Stomach (tissue), 9 donors: ENCODE results near the gene ATP5MC3. TPM values are rescaled to one million over a fixed set of nuclear protein-coding genes. Genes with fewer than 3 reads are reported as not detected.

Experiments used
- DNase-seq, 2 donors: peaks; one replicate each; pipeline versions ENCODE4 v3.0.0 to v3.0.0-alpha.2; 2013 to 2019
- H3K27ac ChIP-seq, 5 donors: fragments of 200-600 bp in 4 of 5; sonication (generic) in 4 of 5; one replicate each; pipeline ENCODE4 v1.5.1; 2013 to 2019; ENCODE audit warnings: mild to moderate bottlenecking in 1 of 5, moderate library complexity in 1 of 5
- H3K27me3 ChIP-seq, 3 donors: fragments of 200-600 bp; sonication (generic); one replicate each; pipeline ENCODE4 v1.5.1; 2017 to 2019; ENCODE audit warnings: mixed run types in 1 of 3
- H3K36me3 ChIP-seq, 4 donors: fragments of 200-600 bp; sonication (generic); 1 replicate in 3 of 4; 2 replicates in 1 of 4; pipeline ENCODE4 v1.5.1; 2016 to 2019
- H3K4me1 ChIP-seq, 4 donors: fragments of 200-600 bp; sonication (generic); one replicate each; pipeline ENCODE4 v1.5.1; 2016 to 2019
- H3K4me3 ChIP-seq, 4 donors: fragments of 200-600 bp; sonication (generic) in 3 of 4; one replicate each; pipeline ENCODE4 v1.5.1; 2016 to 2019; ENCODE audit warnings: mild to moderate bottlenecking in 1 of 4
- H3K9me3 ChIP-seq, 4 donors: fragments of 200-600 bp; sonication (generic); one replicate each; pipeline ENCODE4 v1.5.1; 2016 to 2019
- EP300 ChIP-seq: sonication (generic); formaldehyde crosslinking; IDR thresholded peaks from one replicate; pipeline ENCODE4 v1.6.1; 2017; ENCODE audit warnings: antibody characterized with exemption
- POLR2A ChIP-seq, 4 donors: fragments of 450-650 bp; IDR thresholded peaks; one replicate each; pipeline ENCODE4 v1.6.1; 2016; ENCODE audit warnings: antibody characterized with exemption in 4 of 4, control low read depth in 2 of 4, mild to moderate bottlenecking in 1 of 4, moderate library complexity in 1 of 4
- POLR2AphosphoS5 ChIP-seq, 3 donors: sonication (generic); formaldehyde crosslinking; IDR thresholded peaks; one replicate each; pipeline ENCODE4 v1.6.1; 2016; ENCODE audit warnings: antibody characterized with exemption in 3 of 3
- WGBS, 5 donors: extraction: QIAGEN DNeasy Blood & Tissue Kit in 3 of 5; methylation state at CpG; one replicate each; pipeline versions ENCODE4 v1.1.5 to v1.1.7; 2013 to 2018; 5-methylcytosine and 5-hydroxymethylcytosine counted together
- intact Hi-C: fragments of 100-400 bp; cut with DNase I; formaldehyde crosslinking; loops from one replicate; pipeline ENCODE4 v1.15.1; 2023; ENCODE audit warnings: low total_unique reads
- polyA plus RNA-seq, 3 donors: library from polyadenylated mRNA; stranded (reverse); fragments of 200-250 nt; gene quantifications; one replicate each; pipeline ENCODE4 v1.2.3, GENCODE V29; 2013
- total RNA-seq, 5 donors: library from RNA; depleted of rRNA; stranded (reverse); fragments of >200 nt; gene quantifications; one replicate each; pipeline versions ENCODE4 v1.1.0 to v1.2.3, GENCODE V29; 2014 to 2016
- TF ChIP-seq, protein P1 (sequence below), 7 experiments: fragments of 450-650 bp in 4 of 7; fragments of 200-600 bp in 3 of 7; sonication (generic) in 3 of 7; IDR thresholded peaks; one replicate each; pipeline ENCODE4 v1.5.1; 2016 to 2019; ENCODE audit warnings: antibody characterized with exemption in 7 of 7, control low read depth in 2 of 7, mild to moderate bottlenecking in 1 of 7
- donor health status: healthy with polysubstance abuse.
- donor health status: Bipolar disorder and iron deficiency.
- donor health status: healthy.

Gene ATP5MC3
- total and polyA plus RNA-seq, 8 donors, result 39.4 to 383 (median 141) TPM

DNA sequence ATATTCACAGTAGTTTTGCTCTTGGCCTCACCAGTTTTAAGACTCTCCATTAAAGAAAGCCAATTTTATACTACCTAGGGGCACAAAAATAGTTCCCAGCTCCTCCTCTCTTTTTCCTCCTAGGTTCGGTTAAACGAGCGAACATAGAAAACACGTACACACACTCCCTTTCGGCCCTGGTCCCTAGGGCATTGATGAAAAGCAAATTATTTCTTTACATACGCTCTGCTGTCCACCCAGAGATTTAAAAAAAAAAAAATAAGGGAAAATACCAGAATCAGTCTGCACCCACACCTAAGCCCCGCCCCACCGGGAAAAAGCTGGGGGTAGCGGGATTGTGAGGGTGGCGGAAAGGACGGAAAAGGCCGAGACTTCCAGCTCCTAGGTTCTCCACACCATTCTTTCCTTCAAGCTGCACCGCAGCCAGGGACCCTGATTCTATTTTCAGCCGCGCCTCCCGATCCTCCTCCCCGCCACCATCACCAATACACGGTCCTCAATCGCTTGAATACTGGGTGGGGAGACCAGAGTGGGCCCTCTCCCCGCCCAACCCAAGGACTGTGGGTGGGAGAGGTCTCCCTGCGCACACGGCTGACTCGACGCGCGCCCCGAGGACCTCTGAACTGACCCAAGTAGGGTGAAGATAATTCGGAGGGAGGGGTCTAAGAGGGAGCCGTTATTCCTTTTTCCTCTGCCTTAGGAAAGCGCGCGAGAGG is 14.3 kb downstream of the ATP5MC3 start:
- Histone ChIP-seq H3K27me3 (no peaks in the 10 kb centered on the region), H3K27ac (peak overlapping the region; percentile 70 to 94 (median 93)), H3K4me3 (peak overlapping the region; percentile 65 to 99 (median 93)), H3K4me1 (peaks cover 9 to 38% (median 22%) of the 10 kb centered on the region in 4 donors), H3K36me3 (no peaks in the 10 kb centered on the region), H3K9me3 (no peaks in the 10 kb centered on the region)
- 0 to 1% (median 0%) methylated on average over 29 to 32 of the region's 32 CpGs for WGBS, 5 donors
- DNase-seq, result no peak
- TF ChIP-seq EP300, result no peak
- TF ChIP-seq, protein P1, sequence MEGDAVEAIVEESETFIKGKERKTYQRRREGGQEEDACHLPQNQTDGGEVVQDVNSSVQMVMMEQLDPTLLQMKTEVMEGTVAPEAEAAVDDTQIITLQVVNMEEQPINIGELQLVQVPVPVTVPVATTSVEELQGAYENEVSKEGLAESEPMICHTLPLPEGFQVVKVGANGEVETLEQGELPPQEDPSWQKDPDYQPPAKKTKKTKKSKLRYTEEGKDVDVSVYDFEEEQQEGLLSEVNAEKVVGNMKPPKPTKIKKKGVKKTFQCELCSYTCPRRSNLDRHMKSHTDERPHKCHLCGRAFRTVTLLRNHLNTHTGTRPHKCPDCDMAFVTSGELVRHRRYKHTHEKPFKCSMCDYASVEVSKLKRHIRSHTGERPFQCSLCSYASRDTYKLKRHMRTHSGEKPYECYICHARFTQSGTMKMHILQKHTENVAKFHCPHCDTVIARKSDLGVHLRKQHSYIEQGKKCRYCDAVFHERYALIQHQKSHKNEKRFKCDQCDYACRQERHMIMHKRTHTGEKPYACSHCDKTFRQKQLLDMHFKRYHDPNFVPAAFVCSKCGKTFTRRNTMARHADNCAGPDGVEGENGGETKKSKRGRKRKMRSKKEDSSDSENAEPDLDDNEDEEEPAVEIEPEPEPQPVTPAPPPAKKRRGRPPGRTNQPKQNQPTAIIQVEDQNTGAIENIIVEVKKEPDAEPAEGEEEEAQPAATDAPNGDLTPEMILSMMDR (IDR thresholded peaks at IDR 0.05), result no peak
- no peak for TF ChIP-seq POLR2AphosphoS5 (IDR thresholded peaks at IDR 0.05)
- intact Hi-C loops, result no loop called here

DNA sequence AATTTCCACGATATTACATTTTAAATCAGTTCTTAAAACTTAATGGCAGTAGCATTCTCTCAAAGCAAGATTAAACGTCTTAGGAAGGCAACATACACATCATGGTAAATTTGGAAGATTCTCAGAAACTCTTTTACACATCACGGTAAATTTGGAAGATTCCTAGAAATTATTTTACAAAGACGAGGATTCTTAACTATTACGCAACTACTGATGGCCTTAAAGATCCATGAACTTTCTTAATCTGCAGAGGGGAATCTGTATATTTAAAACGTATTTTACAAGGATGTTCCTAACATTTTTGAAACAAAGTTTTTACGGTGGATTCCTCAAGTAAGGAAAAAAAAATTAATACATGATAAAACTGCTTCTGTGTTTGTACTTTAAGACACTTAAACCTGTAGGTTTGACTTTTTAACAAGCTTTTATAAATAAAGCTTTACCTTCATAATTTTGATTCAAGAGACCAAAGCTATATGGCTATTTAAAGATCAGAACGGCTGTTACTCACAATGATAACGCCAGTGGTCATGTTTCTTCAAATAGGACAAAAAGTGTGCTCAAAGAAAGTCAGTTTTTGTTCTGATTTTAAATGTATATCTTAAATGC is 15.2 kb downstream of the ATP5MC3 start:
- H3K27ac ChIP-seq, result peak overlapping the region in 2 of 5 donors; percentile 93 to 94
- H3K36me3 ChIP-seq, result no peaks in the 10 kb centered on the region
- DNase-seq, result no peak
- intact Hi-C loops, result no loop called here
- no peaks in the 10 kb centered on the region for H3K9me3 ChIP-seq
- H3K4me1 ChIP-seq, result peaks cover 9 to 38% (median 22%) of the 10 kb centered on the region in 4 donors
- H3K4me3 ChIP-seq, result peak overlapping the region in 2 of 4 donors; percentile 93 to 99
- WGBS, 5 donors, result 46 to 53% (median 51%) methylated on average over 9 of the region's 9 CpGs
- H3K27me3 ChIP-seq, result no peaks in the 10 kb centered on the region
- TF ChIP-seq POLR2A (IDR thresholded peaks at IDR 0.05), result no peak
- no peak for TF ChIP-seq POLR2AphosphoS5 (IDR thresholded peaks at IDR 0.05)
- TF ChIP-seq EP300, result no peak
- TF ChIP-seq, protein P1 (IDR thresholded peaks at IDR 0.05), result no peak

- Histone ChIP-seq H3K36me3 (no peaks in the 10 kb centered on the region), H3K27ac (no peak overlapping the region), H3K27me3 (no peaks in the 10 kb centered on the region), H3K4me3 (no peak overlapping the region), H3K9me3 (no peaks in the 10 kb centered on the region), H3K4me1 (peaks cover 9 to 43% (median 21%) of the 10 kb centered on the region in 4 donors)
- no peak for TF ChIP-seq EP300
- TF ChIP-seq POLR2AphosphoS5 (IDR thresholded peaks at IDR 0.05), result no peak
- TF ChIP-seq, protein P1 (IDR thresholded peaks at IDR 0.05), result no peak
- no peak for TF ChIP-seq POLR2A (IDR thresholded peaks at IDR 0.05)
- intact Hi-C loops, result no loop called here
- WGBS, 5 donors, result 94 to 97% (median 96%) methylated on average over 8 of the region's 8 CpGs
- no peak for DNase-seq
Measured at GRCh38 chr2:175164235-175164634, 17.3 kb downstream of the ATP5MC3 start.

DNA sequence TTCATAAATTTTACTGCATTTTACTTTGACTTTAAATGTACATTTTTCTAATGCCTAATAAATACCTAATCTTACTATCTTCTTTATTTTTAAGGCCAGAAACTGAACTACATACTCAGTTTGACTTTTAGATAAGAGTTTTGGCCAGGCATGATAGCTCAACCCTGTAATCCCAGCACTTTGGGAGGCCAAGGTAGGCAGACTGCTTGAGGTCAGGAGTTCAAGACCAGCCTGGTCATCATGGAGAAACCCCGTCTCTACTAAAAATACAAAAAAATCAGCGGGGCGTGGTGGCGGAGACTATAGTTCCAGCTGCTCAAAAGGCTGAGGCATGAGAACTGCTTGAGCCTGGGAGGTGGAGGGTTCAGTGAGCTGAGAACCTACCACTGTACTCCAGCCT is 22.6 kb downstream of the ATP5MC3 start:
- Histone ChIP-seq H3K36me3 (no peaks in the 10 kb centered on the region), H3K27me3 (no peaks in the 10 kb centered on the region), H3K9me3 (no peaks in the 10 kb centered on the region), H3K4me3 (no peak overlapping the region), H3K27ac (no peak overlapping the region), H3K4me1 (peaks cover 0 to 35% (median 14%) of the 10 kb centered on the region in 4 donors)
- TF ChIP-seq, protein P1 (IDR thresholded peaks at IDR 0.05), result no peak
- TF ChIP-seq POLR2A (IDR thresholded peaks at IDR 0.05) (no peak), POLR2AphosphoS5 (IDR thresholded peaks at IDR 0.05) (no peak)
- WGBS, 5 donors, result 83 to 100% (median 95%) methylated on average over 4 of the region's 4 CpGs
- intact Hi-C loops, result no loop called here
- DNase-seq, result no peak
